Fibroblast of mammary gland (primary cell): Measurements from ENCODE around the gene PDLIM1.
A peak's percentile ranks its signal among the peaks of the same experiment; 100 is the strongest.

Experiments
- DNase-seq: peaks from one replicate; pipeline ENCODE4 v3.0.0-alpha.2; 2010; ENCODE audit warnings: low read depth
- H3K4me3 ChIP-seq: 2 replicates; pipeline ENCODE4 v1.5.1; 2011; ENCODE audit warnings: low read depth, mild to moderate bottlenecking, low read length, moderate library complexity; ENCODE audit not compliant: control insufficient read depth
- CTCF ChIP-seq: conservative IDR thresholded peaks from 2 replicates; pipeline ENCODE4 v1.5.1; 2011; ENCODE audit warnings: low read depth, low read length, inconsistent platforms; ENCODE audit not compliant: control insufficient read depth, insufficient read depth

The PDLIM1 gene

GRCh38 chr10:95250856-95251255 is 39.9 kb downstream of the PDLIM1 start:
- DNase-seq = no peak
- no peak overlapping the region for H3K4me3 ChIP-seq
- TF ChIP-seq CTCF = no peak

GRCh38 chr10:95249467-95249866 is 41.3 kb downstream of the PDLIM1 start:
- DNase-seq = no peak
- no peak overlapping the region for H3K4me3 ChIP-seq

GRCh38 chr10:95248989-95249388 is 41.8 kb downstream of the PDLIM1 start:
- H3K4me3 ChIP-seq = no peak overlapping the region
- TF ChIP-seq CTCF = no peak
- DNase-seq = no peak

More at GRCh38 chr10:95249467-95249866, 41.3 kb downstream of the PDLIM1 start:
- TF ChIP-seq CTCF = no peak

- no peak for DNase-seq
- H3K4me3 ChIP-seq = no peak overlapping the region
- TF ChIP-seq CTCF = no peak
These were observed 42.8 kb downstream of the PDLIM1 start for GRCh38 chr10:95247881-95248583.

- no peak overlapping the region for H3K4me3 ChIP-seq
- peak; percentile 88 for DNase-seq
- TF ChIP-seq CTCF = no peak
These were observed 43.5 kb downstream of the PDLIM1 start for GRCh38 chr10:95247200-95247880.

- peak; percentile 86 for TF ChIP-seq CTCF
- no peak overlapping the region for H3K4me3 ChIP-seq
- DNase-seq = peak; percentile 83
These were observed 44.2 kb downstream of the PDLIM1 start for GRCh38 chr10:95246582-95247051.
